ENCODE measurements around the gene STOX2. TPM values are rescaled to one million over a fixed set of nuclear protein-coding genes. Genes with fewer than 3 reads are reported as not detected.

The STOX2 gene
- polyA plus RNA-seq, 4 donors, result 8.8 to 11.4 (median 10.0) TPM

DNA sequence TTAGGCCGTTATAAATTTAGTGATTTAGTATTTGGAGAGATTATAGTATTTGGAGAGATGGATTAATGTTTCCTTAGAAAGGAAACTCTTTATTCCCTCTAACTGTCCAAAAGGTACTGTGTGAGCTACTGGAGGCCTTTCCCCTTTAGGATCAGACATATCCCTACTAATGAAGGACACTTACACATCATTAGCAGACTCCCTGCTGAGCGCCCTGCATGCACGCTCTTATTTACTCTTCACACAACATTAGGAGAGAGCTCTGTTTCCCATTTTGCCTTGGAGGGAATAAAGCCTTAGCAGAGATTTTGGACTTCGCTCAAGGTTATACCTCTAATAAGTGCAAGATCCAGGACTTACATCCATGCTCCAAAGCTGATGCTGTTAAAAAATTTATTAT, 17.8 kb upstream of the STOX2 start:
- no peak for DNase-seq (ENCODE audit: low read depth in 4 of 4, low spot score in 3 of 4)

DNA sequence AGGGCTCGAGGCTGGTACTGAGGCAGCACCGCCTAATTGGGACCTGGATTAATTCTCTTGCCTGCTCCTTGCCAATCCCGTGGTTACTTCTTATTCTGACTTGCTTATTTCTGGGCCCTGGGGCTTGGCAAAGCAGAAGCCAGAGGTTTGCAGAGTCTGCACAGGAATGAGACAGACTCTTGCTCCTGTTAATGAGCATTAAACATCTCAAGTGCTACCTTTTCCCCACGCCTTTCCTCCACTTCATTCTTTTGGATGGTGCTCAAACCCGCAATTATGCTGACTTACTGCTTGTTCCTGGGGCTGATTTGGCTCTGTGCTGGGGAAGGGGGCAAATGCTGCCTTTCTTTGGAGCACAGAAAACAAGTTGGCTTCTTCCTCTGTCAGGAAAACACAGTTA, 16.5 kb upstream of the STOX2 start:
- DNase-seq (ENCODE audit: low read depth in 4 of 4, low spot score in 3 of 4), result no peak

DNA sequence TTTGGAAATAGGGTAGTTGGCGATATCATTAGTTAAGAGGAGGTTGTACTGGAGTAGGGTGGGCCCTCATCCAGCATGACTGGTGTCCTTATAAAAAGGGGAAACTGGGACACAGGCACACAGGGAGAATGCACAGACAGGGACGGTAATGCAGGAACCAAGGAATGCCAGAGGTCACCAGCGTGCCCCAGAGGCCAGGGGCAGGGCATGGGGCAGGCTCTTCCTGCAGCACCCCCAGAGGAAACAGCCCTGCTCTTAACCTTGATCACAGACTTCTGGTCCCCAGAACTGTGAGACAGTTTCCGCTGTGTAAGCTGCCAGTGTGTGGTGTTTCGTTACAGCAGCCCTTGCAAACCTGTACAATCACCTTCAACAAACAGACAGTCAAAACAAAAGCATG, 15.9 kb upstream of the STOX2 start:
- DNase-seq (ENCODE audit: low read depth in 4 of 4, low spot score in 3 of 4), result no peak

- no peak for DNase-seq (ENCODE audit: low read depth in 4 of 4, low spot score in 3 of 4)
Measured at GRCh38 chr4:183897193-183897592, 7.9 kb upstream of the STOX2 start.

DNA sequence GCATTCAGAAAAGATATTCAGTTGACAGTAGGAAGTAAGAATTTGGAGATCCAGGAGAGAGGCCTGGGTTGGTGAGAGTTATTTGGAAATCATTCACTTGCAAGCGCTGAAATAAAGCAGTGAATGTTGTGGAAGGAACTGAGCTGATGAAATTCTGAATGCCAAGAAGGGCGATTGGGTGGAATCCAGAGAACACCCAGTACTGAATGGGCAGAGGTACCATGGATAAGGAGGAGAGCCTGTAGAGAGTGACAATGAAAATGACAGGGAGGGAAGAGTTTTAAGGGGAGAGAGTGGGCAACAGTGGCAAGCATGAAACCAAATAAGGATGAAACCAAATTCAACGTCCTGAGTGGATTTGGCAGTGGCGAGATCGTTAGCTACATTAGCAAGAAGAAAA, 6.7 kb upstream of the STOX2 start:
- no peak for DNase-seq (ENCODE audit: low read depth in 4 of 4, low spot score in 3 of 4)

DNA sequence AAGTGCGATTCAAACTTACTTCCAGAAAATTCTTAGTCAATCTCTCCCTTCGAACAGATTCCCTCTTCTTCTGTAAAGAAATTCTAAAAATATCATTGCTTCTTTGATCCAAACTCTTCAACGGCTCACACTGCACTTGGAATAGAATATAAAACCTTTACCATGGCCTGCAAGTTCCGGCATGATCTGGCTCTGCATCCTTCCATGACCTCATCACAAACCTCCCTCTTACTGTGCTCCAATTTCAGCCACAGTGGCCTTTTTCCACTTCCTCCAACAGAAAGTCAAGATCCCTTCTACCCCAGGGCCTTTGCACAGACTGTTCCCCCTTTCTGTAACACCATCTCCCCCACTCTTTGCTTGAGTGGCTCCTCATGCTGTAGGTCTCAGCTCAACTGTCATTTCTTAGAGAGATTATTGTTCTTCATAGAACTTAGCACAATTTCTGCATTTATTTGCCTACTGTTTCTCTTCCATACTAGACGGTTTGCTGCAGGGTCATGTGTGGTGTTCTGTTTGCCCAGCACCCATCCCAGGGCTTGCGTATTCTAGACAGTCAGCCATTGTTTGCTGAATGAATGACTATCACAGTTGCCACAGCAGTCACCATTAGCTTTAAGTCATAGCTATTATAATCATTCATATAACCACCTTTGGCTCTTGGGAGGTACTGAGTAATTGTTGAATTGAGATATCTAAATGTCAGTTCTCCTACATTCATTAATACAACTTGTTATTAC, 1.9 kb upstream of the STOX2 start:
- no peak for DNase-seq (ENCODE audit: low read depth in 4 of 4, low spot score in 3 of 4)

GRCh38 chr4:183905593-183906488, 734 bp downstream of the STOX2 start:
- DNase-seq (ENCODE audit: low read depth in 4 of 4, low spot score in 3 of 4), result peak in 1 of 4 donors; percentile 41

- DNase-seq (ENCODE audit: low read depth in 4 of 4, low spot score in 3 of 4), result no peak
Measured at GRCh38 chr4:183906489-183906738, 1.3 kb downstream of the STOX2 start.

DNA sequence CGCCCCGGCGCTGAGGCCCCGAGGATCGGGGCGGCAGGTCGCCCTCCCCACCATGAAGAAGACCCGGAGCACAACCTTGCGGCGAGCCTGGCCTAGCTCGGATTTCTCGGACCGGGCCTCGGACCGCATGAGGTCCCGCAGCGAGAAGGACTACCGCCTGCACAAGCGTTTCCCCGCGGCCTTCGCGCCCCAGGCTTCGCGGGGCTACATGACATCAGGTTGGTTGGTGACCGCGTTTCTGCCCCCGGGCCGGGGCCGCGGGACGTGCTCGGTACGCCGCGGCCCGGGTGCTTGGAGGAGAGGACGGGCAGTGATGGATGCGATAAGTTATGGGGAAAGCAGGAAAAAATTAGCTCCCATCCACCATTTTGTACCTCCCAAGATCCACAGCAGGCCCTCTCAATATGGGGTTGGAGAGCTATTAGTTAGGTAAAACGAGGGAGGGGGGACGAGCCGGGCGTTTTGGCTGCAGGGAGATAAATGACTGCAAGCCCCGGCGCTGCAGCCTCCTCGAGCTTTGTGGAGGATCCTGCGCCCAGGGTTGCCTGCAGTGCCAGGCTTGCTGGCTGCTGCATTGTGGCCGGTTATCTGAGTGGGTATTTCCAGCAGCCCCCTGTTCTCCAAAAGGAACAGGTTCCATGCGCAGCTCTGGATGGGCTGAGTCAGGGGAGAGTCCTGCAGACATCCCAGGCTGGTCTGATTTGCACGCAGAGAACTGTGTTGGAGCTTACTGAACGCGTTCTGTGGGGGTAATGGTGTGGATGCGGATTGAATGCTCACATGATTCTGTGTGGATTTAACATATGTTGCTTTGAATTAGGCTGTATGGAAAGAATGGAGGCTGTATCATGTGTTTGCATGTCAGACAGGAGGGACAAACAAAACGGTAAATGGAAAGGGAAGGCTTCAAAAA, 1.9 kb downstream of the STOX2 start:
- peak in 1 of 4 donors; percentile 38 for DNase-seq (ENCODE audit: low read depth in 4 of 4, low spot score in 3 of 4)

DNA sequence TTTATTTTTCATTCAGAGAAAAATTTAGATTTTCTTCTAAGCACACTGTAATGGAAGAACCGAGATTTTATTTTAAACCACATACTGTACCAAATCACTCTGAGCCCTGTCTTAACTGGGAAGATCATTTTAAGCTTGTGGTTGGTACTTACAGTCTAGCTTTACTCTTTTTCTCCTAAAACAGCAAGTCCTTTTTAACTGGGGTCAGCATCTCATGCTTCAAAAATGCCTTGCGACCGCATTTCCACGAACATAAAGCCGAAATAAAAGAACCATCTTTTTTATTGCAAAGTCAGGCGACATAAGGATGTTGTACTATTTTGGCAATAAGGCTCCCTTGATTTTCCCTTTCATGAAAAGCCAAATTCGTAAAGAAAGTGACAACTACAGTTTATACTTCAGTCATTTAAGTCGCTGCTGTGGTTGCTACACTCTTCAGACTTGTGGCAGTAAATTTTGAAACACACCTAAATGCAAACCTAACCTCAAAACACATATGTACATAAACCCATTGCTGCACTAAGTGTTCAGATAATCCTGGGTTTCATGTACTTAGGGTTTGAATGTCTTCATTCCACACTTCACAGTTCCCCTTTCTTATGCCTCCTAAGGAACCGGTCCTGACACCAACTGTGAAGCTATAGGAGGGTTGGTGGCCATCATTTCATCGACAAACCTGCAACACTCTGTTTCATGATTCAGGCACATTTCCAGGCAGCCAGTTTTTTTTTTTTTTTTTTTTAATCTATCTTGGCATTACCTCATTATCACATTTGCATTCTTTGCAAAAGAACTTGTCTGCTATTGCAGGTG, 3.0 kb downstream of the STOX2 start:
- no peak for DNase-seq (ENCODE audit: low read depth in 4 of 4, low spot score in 3 of 4)

DNA sequence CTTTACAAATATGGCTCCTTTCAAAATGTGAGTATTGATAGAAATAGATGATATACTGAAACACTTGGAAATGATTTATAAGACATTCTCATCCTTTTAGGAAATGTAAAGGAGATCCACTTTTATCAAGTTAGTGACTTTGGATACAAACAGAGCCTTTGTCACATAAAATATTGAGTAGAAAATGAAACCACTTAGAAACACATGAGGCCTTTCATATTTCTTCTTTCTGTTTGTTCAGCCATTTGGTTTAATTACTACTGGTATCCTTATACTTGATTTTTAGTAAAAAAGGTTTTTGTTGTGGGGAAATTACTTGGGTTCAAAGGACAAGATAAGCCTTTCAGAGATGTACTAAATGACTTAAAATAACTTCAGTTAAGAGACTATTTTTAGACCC, 4.1 kb downstream of the STOX2 start:
- DNase-seq (ENCODE audit: low read depth in 4 of 4, low spot score in 3 of 4), result no peak

DNA sequence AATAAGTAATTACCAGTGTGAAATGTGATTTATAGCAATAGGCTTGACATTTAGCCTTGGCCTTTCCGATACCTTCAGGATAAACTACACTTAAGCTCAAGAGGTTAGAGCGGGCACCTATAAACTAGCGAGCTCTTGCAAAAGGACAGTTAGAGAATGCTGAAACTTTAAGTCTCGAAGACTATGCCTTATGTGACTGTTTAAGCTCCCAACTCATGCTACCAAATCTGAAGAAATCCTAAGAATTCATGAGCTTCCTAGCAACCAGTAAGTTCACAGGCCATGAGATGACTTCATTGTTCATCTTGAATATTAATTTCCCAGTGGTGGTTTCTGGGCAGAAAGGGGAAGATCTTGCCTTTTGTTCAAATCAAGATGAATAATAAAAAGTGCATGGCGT, 4.7 kb downstream of the STOX2 start:
- no peak for DNase-seq (ENCODE audit: low read depth in 4 of 4, low spot score in 3 of 4)

DNA sequence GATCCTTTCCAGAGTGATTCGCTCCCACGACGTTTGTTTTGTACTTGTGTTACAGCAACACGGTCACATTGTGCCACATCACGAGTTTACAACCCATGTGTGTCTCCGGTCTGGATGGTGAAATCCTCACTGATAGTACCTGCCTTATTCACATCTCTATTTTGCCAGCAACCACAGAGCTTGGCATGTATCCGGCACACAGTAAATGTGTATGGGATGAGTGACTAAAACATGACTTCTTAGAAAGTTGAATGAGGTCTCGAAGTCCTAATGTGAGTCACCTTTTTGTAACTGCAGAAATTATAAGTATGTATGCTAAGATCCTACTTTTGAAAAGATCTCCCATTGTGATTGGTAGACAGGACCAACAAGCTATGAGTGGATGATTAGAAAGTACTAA, 7.5 kb downstream of the STOX2 start:
- DNase-seq (ENCODE audit: low read depth in 4 of 4, low spot score in 3 of 4), result no peak

GRCh38 chr4:183915976-183916375, 10.9 kb downstream of the STOX2 start:
- DNase-seq (ENCODE audit: low read depth in 4 of 4, low spot score in 3 of 4), result no peak

GRCh38 chr4:183918696-183919095, 13.6 kb downstream of the STOX2 start:
- DNase-seq (ENCODE audit: low read depth in 4 of 4, low spot score in 3 of 4), result no peak

DNA sequence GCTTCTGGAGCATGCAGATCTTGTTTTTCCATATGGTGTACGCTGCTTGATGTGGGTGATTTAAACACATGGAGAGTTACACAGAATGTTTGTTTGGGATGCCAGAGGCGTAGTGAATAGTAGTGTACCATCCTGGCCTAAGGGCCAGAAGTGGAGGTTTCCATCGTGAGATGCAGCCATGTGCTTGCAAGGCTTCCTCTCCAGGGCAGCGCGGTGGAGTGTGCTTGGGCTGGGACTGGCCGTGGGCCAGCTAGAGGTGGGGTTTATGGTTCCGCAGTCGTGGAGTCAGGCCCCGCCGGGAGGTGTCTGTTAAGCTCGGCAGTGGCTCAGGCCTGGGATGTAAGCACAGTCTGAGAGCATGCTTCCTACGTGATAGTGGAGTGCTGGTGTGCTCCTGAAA, 14.0 kb downstream of the STOX2 start:
- no peak for DNase-seq (ENCODE audit: low read depth in 4 of 4, low spot score in 3 of 4)

DNA sequence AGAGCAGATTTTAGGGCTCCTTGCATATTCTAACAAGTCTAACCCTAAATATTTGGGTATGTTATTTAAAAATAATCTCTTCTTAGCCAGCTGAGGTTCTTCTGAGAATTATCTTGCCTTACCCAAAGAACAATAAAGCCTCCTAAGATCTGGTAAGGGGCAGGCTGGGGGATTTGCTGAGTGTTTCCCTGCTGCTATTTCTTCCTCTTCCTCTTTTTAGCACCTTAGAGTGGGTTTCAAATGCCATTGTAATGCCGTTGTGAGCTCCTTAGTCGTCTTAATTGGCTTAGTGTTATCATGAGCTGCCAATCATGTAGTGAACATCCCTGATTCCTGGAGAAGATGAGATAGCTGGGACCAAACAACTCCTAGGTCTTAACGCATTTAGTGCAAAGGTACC, 15.4 kb downstream of the STOX2 start:
- no peak for DNase-seq (ENCODE audit: low read depth in 4 of 4, low spot score in 3 of 4)

- no peak for DNase-seq (ENCODE audit: low read depth in 4 of 4, low spot score in 3 of 4)
Measured at GRCh38 chr4:183921335-183921734, 16.2 kb downstream of the STOX2 start.

- no peak for DNase-seq (ENCODE audit: low read depth in 4 of 4, low spot score in 3 of 4)
Measured at GRCh38 chr4:183924362-183925044, 19.4 kb downstream of the STOX2 start.

- DNase-seq (ENCODE audit: low read depth in 4 of 4, low spot score in 3 of 4), result no peak
Measured at GRCh38 chr4:183926950-183927349, 21.8 kb downstream of the STOX2 start.
